K562 (cell line): Measurements from ENCODE around the gene FXYD4.

ENCODE experiments used
- EHMT2 ChIP-seq: fragments of 450-650 bp; IDR thresholded peaks from 2 replicates; pipeline ENCODE4 v1.6.1; 2018; ENCODE audit warnings: antibody characterized with exemption
- FOXK2 ChIP-seq, 2 experiments: fragments of 450-650 bp; IDR thresholded peaks in 1 of 2; conservative IDR thresholded peaks in 1 of 2; 2 replicates each; pipeline ENCODE4 v1.6.1; 2016; ENCODE audit warnings: low read depth in 2 of 2, mild to moderate bottlenecking in 1 of 2

- TF ChIP-seq FOXK2 (conservative IDR thresholded peaks at IDR 0.05 in 1 of 2, IDR thresholded peaks at IDR 0.05 in 1 of 2; ENCODE audit: low read depth in 2 of 2) (no peak), EHMT2 (no peak)
Observed at GRCh38 chr10:43393606-43394360, 22.3 kb downstream of the FXYD4 start.
